NCI-H2227 (cell line): ENCODE data around the gene KDM6B.
"Not testable (repeated sequence)": the region's sequence is repeated elsewhere in the genome, so short reads cannot be mapped to it uniquely, and the experiment has no call there.

Experiments used
- DNase-seq: peaks from one replicate; lab custom pipeline; 2025; ENCODE audit not compliant: unreplicated experiment; lab: John Stamatoyannopoulos, UW

KDM6B gene, protein sequence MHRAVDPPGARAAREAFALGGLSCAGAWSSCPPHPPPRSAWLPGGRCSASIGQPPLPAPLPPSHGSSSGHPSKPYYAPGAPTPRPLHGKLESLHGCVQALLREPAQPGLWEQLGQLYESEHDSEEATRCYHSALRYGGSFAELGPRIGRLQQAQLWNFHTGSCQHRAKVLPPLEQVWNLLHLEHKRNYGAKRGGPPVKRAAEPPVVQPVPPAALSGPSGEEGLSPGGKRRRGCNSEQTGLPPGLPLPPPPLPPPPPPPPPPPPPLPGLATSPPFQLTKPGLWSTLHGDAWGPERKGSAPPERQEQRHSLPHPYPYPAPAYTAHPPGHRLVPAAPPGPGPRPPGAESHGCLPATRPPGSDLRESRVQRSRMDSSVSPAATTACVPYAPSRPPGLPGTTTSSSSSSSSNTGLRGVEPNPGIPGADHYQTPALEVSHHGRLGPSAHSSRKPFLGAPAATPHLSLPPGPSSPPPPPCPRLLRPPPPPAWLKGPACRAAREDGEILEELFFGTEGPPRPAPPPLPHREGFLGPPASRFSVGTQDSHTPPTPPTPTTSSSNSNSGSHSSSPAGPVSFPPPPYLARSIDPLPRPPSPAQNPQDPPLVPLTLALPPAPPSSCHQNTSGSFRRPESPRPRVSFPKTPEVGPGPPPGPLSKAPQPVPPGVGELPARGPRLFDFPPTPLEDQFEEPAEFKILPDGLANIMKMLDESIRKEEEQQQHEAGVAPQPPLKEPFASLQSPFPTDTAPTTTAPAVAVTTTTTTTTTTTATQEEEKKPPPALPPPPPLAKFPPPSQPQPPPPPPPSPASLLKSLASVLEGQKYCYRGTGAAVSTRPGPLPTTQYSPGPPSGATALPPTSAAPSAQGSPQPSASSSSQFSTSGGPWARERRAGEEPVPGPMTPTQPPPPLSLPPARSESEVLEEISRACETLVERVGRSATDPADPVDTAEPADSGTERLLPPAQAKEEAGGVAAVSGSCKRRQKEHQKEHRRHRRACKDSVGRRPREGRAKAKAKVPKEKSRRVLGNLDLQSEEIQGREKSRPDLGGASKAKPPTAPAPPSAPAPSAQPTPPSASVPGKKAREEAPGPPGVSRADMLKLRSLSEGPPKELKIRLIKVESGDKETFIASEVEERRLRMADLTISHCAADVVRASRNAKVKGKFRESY (N-terminal part only)

DNA sequence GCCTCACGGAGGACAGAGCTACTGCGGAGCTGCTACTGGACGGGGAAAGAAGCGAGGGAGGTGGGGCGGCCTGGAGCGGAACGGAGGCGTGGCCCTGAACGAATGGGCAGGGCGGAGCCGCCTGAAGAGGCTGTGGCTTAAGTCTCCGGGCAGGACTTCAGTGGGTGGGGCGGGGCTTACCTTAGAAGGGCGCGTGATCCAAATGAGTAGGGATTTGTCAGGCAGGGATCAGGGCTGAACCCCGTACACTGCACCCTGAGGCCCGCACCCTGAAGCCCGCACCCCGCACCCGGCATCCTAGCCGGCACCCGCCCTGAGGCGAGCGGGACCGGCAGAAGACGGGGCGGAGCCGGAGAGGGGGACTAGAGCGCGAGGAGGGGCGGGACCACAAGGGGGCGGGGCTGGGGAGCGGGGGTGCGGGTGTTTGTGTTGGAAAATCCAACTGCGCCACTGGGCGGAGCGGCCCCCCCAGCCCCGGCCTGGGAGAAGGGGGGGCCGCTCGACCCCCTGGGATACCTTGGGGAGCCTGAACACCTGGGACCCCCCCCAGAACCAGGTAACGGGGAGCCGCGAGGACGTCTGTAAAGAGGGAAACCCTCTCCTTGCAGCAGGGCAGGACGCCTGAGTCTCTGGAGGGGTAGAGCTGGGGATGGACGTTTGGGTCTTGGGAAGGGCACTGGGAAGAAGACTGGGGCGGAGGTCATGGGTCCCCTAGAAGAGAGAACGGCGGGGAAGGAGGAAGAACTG is at the start of gene KDM6B:
Gene KDM6B (plus strand): TSS at position 423 of the 747 bp plus-strand sequence. CDS start 11,338 bp downstream, outside the sequence.
- DNase-seq: peak; percentile 89

DNA sequence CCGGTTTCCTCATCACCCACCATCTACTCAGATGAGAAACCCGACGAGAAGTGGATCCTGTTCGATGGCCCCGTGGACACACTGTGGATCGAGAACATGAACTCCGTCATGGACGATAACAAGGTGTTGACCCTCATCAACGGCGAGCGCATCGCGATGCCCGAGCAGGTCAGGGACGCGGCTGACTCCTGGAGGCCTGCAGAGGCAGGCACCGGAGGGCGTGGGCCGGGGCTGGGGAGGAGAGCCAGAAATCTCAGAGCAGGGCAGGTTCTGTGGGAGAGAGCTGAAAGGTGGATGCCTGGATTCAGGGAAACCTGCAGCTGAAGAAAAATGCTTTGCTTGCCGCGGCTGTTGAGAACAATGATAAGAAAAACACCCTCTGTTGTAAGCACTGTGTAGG is 47.2 kb upstream of the KDM6B start:
- no peak for DNase-seq

DNA sequence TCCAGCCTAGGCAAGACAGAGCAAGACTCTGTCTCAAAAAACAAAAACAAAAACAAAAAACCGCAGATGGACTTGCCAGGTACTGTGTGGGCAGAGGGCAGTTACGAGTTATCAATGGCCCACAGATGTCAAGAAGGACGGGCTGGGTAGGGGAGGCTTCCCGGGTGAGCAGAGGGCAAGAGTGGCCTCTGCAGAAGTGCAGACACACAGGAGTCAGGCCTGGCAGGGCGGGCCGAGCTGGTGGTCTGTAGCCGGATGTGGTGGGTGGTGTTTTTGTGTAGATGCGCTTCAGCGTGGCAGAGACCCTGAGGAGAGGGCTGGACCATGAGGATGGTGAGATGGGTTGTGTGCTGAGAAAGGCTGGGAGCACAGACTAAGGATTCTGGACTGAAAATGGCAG is 44.9 kb upstream of the KDM6B start:
- DNase-seq: no peak

DNA sequence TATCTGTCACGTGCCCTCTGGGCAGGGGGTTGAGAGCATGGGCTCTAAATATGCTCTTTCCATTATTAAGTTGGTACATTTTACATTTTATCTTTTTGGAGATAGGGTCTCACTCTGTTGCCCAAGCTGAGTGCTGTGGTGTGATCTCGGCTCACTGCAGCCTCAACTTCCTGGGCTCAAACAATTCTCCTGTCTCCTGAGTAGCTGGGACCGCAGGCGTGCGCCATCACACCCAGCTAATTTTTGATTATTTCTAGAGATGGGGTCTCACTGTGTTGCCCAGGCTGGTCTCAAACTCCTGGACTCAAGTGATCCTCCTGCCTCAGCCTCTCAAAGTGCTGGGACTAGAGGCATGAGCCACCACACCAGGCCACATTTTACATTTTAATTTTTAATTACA is 43.9 kb upstream of the KDM6B start:
- no peak for DNase-seq

DNA sequence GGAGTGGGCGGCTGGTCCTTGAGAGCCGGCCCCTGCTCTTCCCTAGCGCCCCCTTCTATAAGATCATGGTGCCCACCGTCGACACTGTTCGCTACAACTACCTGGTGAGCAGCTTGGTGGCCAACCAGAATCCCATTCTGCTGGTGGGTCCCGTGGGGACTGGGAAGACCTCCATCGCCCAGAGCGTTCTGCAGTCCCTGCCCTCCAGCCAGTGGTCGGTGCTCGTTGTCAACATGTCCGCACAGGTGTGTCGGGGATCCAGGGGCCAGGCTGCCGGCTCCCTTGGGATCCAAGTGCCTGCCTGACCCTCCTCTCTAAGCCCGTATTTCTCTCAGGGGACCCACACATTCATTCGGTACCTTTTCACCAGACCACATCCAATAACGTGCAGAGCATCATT is 41.4 kb upstream of the KDM6B start:
- no peak for DNase-seq

DNA sequence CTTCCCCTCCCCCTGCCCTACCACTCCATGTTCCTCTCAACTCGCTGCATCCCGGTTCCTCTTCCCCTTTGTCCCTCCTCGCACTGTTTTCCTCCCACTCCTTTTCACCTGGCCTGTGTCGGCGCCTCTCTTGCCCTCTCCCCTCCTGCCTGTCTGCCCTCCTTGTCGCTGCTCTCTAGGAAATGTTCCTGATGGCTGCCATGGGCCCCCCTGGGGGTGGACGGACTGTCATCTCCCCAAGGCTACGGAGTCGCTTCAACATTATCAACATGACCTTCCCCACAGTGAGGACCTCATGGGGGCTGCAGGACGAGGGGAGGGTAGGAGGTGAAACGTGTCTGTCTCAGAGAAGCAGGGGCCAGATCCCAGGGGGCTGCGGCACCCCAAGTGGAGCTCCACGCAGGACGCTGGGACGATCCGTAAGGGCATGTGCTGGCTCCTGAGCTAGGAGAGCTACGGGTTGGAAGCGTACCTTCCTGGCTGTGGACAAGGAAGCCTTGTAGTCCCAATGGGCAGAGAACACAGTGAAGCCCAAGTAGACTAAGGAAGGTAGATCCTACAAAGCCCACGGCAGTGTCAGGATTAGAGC is 39.8 kb upstream of the KDM6B start:
- DNase-seq: no peak

DNA sequence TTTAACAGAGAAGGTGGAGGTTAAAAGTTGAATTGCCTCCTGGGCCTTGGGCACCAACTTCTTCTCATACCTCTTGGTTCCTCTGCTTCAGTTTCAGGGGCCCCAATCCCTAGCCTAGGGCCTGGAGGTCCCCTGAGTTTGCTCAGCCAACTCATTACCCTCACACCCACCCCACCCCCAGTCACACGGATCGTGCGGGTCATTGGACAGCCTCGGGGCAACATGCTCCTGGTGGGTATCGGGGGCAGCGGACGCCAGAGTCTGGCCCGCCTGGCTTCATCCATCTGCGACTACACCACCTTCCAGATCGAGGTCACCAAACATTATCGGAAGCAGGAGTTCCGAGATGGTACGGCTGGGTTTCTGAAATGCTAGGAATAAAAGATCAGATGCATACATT is 36.0 kb upstream of the KDM6B start:
- DNase-seq: no peak

DNA sequence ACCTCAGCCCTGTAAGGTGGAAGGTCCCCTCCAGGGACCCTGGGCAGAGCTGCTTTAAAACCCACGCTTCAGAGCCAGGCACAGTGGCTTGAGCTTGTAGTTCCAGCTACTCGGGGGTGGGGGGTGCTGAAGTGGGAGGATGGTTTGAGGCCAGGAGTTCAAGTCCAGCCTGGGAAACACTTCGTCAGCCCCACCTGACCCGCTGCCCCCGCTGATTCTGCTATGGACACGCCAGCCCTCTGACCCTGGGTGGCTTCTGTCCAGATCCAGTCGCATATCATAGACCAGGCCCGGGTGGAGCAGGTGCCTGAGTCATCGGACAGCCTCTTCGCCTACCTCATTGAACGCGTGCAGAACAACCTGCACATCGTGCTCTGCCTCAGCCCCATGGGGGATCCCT is 35.2 kb upstream of the KDM6B start:
- DNase-seq: no peak

DNA sequence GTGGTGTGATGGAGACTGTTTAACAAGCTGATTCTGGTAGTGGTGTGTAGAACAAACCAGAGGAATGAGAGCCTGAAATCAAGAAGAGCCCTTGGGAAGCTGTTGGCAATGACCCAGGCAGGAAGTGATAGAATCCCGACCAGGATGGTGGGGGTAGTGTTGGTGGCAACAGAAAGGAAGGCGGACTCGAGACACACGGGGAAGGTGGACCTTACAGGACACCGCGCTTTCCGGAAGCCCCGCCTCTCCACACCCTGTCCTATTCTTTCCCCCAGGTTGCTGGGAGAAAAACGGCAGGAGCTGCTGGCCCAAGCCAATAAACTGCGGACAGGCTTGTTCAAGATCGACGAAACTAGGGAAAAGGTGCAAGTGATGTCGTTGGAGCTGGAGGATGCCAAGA is 30.0 kb upstream of the KDM6B start:
- DNase-seq: no peak

DNA sequence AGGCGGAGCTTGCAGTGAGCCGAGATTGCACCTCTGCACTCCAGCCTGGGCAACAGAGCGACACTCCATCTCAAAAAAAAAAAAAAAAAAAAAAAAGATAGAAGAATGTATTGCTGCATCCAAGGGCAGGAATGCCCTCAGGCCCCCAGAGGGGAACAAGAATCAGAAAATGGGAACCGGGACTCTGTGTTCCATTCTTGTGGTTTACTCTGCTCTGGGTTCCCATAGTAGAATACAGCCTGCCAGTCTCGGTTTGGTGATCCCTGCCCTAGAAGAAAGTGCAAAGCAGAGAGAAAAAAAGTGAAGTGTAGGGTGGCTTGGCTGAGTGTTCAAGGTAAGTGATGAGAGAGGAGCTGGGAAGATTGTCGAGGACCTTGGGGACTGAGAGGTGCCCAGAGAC is 27.4 kb upstream of the KDM6B start:
- DNase-seq: no peak

DNA sequence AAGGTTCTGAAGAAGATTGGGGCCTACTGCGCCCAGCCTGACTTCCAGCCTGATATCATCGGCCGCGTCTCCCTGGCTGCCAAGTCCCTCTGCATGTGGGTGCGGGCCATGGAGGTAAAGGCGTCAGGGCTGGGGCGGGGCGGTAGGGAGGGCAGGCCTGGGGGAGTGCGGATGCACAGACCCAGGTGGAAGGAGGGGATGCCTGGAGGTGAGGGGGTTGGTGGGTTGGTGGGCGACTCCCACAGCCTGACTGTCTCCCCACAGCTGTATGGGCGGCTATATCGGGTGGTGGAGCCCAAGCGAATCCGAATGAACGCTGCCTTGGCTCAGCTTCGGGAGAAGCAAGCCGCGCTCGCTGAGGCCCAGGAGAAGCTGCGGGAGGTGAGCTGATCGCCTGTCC is 26.8 kb upstream of the KDM6B start:
- no peak for DNase-seq

DNA sequence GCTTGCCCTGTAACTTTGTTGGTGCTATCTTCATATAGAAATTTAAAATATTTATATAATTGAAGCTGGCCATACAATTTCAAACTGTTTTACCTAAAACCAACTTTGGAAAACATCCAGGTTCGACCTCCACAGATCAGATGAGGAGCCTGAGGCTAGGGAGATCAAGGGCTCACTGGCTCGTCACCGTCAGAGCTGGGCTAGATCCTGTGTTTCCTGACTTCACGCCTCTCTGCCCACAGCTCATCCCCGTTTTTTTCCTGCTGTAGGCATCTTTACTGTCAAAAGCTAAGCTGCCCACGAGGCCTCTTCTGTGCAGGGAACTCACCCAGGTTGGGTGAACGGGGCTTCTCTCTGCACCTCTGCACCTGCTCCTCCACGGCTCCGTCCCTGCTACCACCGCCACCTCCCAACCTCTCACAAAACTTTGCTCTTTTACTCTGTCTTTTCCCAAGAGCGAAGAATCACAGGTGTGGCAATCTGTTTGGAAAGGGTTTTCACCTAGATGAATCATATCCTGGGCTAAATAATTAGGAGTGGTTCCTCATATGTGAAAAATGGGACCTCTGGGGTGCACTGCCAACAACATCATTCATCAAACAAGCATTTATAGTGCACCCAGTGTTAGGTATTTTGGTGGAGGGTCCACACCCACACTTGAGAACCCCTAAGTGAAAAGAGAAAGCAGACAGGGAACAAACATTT is 24.8 kb upstream of the KDM6B start:
- no peak for DNase-seq

DNA sequence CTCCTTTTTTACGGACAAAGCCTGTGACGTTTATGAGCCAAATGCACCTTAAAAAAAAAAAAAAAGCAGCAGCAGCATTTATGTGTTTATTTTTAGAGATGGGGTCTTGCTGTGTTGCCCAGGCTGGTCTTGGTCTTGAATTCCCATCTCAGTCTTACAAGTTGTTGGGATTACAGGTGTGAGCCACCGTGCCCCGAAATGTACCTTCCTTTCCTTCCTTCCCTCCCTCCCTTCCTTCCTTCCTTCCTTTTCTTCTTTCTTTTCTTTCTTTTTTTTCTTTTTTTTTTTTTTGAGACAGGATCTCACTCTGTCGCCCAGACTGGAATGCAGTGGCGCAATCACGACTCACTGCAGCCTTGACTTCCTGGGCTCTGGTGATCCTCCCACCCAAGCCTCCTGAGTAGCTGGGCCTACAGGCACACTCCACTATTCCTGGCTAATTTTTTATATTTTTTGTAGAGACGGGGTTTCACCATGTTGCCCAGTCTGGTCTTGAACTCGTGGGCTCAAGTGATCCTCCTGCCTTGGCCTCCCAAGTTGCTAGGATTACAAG is 24.1 kb upstream of the KDM6B start:
- DNase-seq: not testable (repeated sequence)

DNA sequence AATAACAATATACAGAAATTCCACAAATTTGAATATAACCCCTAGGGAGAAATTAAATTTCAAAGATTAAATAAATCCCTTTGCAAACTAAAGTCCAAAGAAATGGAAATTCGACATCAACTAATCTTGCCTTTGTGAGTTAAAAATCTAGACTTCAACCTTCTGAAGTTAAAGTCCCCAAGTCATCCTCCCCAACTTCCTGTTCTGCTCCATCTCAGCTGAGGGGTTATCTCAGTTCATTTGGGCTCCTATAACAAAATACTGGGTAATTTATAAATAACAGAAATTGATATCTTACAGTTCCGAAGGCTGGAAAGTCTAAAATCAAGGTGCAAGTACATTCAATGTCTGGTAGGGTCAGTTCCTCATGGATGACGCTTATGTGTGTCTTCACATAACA is 22.8 kb upstream of the KDM6B start:
- no peak for DNase-seq

DNA sequence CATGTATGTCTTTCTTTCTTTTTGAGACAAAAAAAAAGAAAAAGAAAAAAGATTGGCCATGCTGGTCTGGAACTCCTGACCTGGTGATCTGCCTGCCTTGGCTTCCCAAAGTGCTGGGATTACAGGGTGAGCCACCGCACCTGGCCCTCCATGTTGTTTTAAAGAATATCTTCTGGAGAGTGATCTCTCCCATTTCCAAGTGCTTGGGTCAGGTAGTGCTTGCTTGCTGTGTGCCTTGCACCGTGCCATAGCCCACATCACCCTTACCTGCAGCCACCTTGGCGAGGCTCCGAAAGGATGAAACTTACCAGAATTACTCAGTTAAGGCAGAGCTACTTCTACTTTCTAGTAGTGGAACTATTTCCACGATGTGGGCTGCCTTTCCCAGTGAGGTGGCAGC is 19.0 kb upstream of the KDM6B start:
- no peak for DNase-seq

DNA sequence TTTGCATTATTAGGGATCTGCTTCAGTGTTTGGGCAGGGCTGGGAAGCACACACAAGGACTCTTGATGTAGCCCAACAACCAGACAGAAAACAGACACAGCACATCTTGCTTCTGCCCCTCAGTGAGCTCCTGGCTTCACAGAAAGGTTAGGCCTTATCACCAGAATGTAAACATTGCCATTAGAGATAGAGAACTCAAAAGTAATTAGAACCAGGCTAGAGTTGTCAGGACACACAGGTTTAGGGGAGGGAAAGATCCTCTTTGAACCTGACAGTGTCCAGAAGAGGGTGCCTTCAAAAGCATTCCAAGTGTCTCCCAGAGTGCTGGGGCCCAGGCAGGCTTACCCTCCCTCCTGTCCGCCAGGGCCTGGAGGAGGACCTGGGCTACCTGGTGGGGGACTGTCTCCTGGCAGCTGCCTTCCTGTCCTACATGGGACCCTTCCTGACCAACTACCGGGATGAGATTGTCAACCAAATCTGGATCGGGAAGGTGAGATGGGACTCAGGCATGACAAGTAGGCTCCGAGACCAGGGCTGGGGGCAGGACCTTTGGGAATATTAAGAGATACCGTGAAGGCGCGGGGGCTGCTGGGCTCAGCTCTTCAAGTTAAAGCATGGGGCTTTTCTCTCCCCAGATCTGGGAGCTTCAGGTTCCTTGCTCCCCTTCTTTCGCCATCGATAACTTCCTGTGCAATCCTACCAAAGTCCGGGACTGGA is 16.9 kb upstream of the KDM6B start:
- no peak for DNase-seq

DNA sequence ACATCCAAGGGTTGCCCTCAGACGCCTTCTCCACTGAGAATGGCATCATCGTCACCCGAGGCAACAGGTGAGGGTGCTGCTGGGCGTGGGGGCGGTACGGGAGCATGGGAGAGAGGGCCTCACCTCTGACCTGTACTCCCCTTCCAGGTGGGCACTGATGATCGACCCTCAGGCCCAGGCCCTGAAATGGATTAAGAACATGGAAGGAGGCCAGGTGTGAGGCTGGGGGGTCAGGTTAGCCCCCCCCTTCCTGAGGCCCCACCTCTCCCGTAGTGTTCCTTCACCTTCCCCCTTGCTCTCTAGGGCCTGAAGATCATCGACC is 16.4 kb upstream of the KDM6B start:
- DNase-seq: no peak

DNA sequence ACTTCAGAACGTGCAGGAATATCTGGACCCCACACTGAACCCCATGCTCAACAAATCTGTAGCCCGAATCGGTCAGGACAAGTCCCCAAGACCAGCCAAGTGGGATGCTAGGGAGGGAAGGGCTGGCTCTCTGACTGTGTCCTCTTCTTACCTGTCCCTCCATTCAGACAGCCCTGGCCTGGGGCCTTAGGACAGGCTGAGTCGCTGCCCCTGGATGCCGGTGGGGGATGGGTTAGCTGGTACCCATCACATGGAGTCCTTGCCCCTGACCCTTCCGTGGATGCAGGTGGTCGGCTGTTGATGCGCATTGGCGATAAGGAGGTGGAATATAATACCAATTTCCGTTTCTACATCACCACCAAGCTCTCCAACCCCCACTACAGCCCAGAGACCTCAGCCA is 16.0 kb upstream of the KDM6B start:
- no peak for DNase-seq
